MCF 10A (cell line): ENCODE measurements around the gene GSAP. TPM values are rescaled to one million over a fixed set of nuclear protein-coding genes. Genes with fewer than 3 reads are reported as not detected.

Experiments
- BruUV-seq: library from RNA; stranded (reverse); fragments of 400-500 nt; replicated peaks from 2 replicates; lab custom pipeline; 2021; lab: Mats Ljungman, UMichigan
- CTCF ChIA-PET: fragments of 300-600 bp; sonication (Branson Sonifier 250); formaldehyde crosslinking; extraction: SDS; loops from one replicate; lab custom pipeline; 2021; ENCODE audit warnings: antibody characterized with exemption, inconsistent platforms; lab: Yijun Ruan, JAX
- POLR2A ChIA-PET: fragments of 300-600, 350-650 bp; sonication (Branson Sonifier 250); formaldehyde crosslinking; extraction: SDS; loops from one replicate; lab custom pipeline; 2020; ENCODE audit warnings: antibody characterized with exemption, inconsistent platforms; lab: Yijun Ruan, JAX
- DNase-seq: peaks from one replicate; pipeline ENCODE4 v3.0.0-alpha.2; 2018; ENCODE audit not compliant: unreplicated experiment
- H3K27ac Mint-ChIP-seq: one replicate; pipeline ENCODE4 v1.8.0; 2022; ENCODE audit warnings: mild to moderate bottlenecking, low read depth, mixed read lengths; ENCODE audit not compliant: unreplicated experiment
- H3K27me3 Mint-ChIP-seq: one replicate; pipeline ENCODE4 v1.8.0; 2022; ENCODE audit warnings: mixed read lengths; ENCODE audit not compliant: insufficient read depth, unreplicated experiment
- H3K36me3 Mint-ChIP-seq: one replicate; pipeline ENCODE4 v1.8.0; 2022; ENCODE audit warnings: mild to moderate bottlenecking, moderate library complexity, mixed read lengths; ENCODE audit not compliant: insufficient read depth, unreplicated experiment
- H3K4me1 Mint-ChIP-seq: one replicate; pipeline ENCODE4 v1.8.0; 2022; ENCODE audit warnings: mixed read lengths; ENCODE audit not compliant: insufficient read depth, unreplicated experiment
- H3K4me3 Mint-ChIP-seq: one replicate; pipeline ENCODE4 v1.8.0; 2022; ENCODE audit warnings: mild to moderate bottlenecking, moderate library complexity, mixed read lengths; ENCODE audit not compliant: unreplicated experiment
- H3K9me3 Mint-ChIP-seq: one replicate; pipeline ENCODE4 v1.8.0; 2022; ENCODE audit warnings: mixed read lengths; ENCODE audit not compliant: unreplicated experiment
- intact Hi-C: fragments of 100-400 bp; cut with micrococcal nuclease; formaldehyde crosslinking; loops from 2 replicates; pipeline ENCODE4 v1.14.1; 2022
- total RNA-seq: library from RNA; stranded (reverse); gene quantifications from 2 replicates; pipeline ENCODE4 v1.2.3, GENCODE V29; 2022
- TF ChIP-seq, protein P1 (sequence below): fragments of 200-600 bp; IDR thresholded peaks from one replicate; pipeline ENCODE4 v1.8.0; 2022; ENCODE audit warnings: antibody characterized with exemption, mild to moderate bottlenecking; ENCODE audit not compliant: unreplicated experiment

GSAP gene
- total RNA-seq, 1 experiment from 2014 or later = 13.7 TPM

DNA sequence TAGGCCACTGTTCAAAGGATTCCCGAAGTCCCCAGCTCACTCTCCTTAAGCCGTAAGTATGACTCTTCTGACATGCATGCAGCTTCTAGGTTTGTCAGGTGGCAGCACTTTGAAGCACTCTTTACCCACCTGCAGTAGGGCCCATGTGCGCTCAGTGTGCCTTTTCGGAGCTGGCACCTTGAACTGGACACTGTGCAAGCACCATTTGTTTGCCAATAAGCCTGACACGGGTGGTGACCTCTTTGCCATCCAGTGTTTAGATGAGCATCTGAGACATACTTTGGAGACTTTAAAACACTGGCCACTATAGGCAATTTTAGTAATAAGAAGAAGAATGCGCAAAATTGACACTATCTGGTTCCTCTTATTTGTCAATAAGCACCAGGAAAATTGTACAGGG is 45.7 kb upstream of the GSAP start:
- intact Hi-C loops = no loop called here
- peaks cover 5% of the 10 kb centered on the region for H3K4me1 Mint-ChIP-seq
- CTCF ChIA-PET = interaction anchor here (0.6 to 0.7 kb wide), 2 partner anchors 10 to 20 kb away, joined by 3 to 4 read pairs; no protein-coding TSS in a partner anchor
- no peaks in the 10 kb centered on the region for H3K9me3 Mint-ChIP-seq
- H3K27me3 Mint-ChIP-seq = no peaks in the 10 kb centered on the region
- peaks cover 2% of the 10 kb centered on the region for H3K36me3 Mint-ChIP-seq
- TF ChIP-seq, protein P1, sequence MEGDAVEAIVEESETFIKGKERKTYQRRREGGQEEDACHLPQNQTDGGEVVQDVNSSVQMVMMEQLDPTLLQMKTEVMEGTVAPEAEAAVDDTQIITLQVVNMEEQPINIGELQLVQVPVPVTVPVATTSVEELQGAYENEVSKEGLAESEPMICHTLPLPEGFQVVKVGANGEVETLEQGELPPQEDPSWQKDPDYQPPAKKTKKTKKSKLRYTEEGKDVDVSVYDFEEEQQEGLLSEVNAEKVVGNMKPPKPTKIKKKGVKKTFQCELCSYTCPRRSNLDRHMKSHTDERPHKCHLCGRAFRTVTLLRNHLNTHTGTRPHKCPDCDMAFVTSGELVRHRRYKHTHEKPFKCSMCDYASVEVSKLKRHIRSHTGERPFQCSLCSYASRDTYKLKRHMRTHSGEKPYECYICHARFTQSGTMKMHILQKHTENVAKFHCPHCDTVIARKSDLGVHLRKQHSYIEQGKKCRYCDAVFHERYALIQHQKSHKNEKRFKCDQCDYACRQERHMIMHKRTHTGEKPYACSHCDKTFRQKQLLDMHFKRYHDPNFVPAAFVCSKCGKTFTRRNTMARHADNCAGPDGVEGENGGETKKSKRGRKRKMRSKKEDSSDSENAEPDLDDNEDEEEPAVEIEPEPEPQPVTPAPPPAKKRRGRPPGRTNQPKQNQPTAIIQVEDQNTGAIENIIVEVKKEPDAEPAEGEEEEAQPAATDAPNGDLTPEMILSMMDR = no peak
- no TSS peak for BruUV-seq
- H3K4me3 Mint-ChIP-seq = no peak overlapping the region
- POLR2A ChIA-PET = interaction anchor here (1.5 kb wide), 1 partner anchor 11 kb away, joined by 4 read pairs; no protein-coding TSS in a partner anchor
- H3K27ac Mint-ChIP-seq = no peak overlapping the region
- DNase-seq = no peak

- no peaks in the 10 kb centered on the region for H3K27me3 Mint-ChIP-seq
- no peaks in the 10 kb centered on the region for H3K9me3 Mint-ChIP-seq
- TF ChIP-seq, protein P1 = no peak
- POLR2A ChIA-PET = no interaction called here
- BruUV-seq = no TSS peak
- no peak for DNase-seq
- peaks cover 5% of the 10 kb centered on the region for H3K4me1 Mint-ChIP-seq
- CTCF ChIA-PET = interaction anchor here (0.6 kb wide), 1 partner anchor 20 kb away, joined by 3 read pairs; no protein-coding TSS in a partner anchor
- no peak overlapping the region for H3K4me3 Mint-ChIP-seq
- H3K27ac Mint-ChIP-seq = no peak overlapping the region
- no peaks in the 10 kb centered on the region for H3K36me3 Mint-ChIP-seq
- intact Hi-C loops = no loop called here
Observed at GRCh38 chr7:77461246-77461645, 45.1 kb upstream of the GSAP start.

DNA sequence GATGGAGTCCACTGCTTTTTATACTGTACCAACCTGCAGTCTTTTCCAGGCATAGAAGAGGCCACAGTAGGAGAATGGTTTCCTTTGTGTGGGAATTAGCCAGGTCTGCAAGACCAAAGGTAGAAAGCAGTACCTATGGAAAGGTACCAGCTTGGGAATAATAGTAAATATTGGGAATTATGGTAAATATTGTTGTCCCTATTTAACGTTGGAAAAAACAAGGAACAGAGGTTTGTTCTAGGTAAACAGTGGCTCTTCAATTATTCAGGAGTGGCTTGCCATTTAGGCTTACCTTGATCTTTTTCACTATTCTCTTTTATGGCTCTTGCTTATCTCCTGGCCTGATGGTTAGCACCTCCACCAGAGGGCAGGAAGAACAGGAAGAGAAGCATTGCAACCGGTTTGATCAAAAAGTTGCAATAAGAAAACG is 43.9 kb upstream of the GSAP start:
- no peaks in the 10 kb centered on the region for H3K27me3 Mint-ChIP-seq
- peaks cover 5% of the 10 kb centered on the region for H3K4me1 Mint-ChIP-seq
- no peaks in the 10 kb centered on the region for H3K9me3 Mint-ChIP-seq
- no peak overlapping the region for H3K4me3 Mint-ChIP-seq
- no peak for DNase-seq
- ChIA-PET POLR2A (interaction anchor here (0.7 kb wide), 1 partner anchor 77 kb away, joined by 4 read pairs; the partner anchor contains the start of gene PTPN12), CTCF (interaction anchor here (0.7 kb wide), 1 partner anchor 295 kb away, joined by 3 read pairs; no protein-coding TSS in a partner anchor)
- BruUV-seq = no TSS peak
- TF ChIP-seq, protein P1 = no peak
- no peaks in the 10 kb centered on the region for H3K36me3 Mint-ChIP-seq
- H3K27ac Mint-ChIP-seq = no peak overlapping the region
- intact Hi-C loops = no loop called here

GRCh38 chr7:77459311-77459726 is 43.2 kb upstream of the GSAP start:
- H3K27ac Mint-ChIP-seq = no peak overlapping the region
- no peak for DNase-seq
- H3K9me3 Mint-ChIP-seq = no peaks in the 10 kb centered on the region
- no peak overlapping the region for H3K4me3 Mint-ChIP-seq
- H3K4me1 Mint-ChIP-seq = peaks cover 5% of the 10 kb centered on the region
- no peaks in the 10 kb centered on the region for H3K36me3 Mint-ChIP-seq
- H3K27me3 Mint-ChIP-seq = no peaks in the 10 kb centered on the region
- ChIA-PET CTCF (interaction anchor here (0.7 kb wide), 1 partner anchor 296 kb away, joined by 3 read pairs; no protein-coding TSS in a partner anchor), POLR2A (interaction anchor here (0.7 kb wide), 1 partner anchor 78 kb away, joined by 4 read pairs; the partner anchor contains the start of gene PTPN12)
- intact Hi-C loops = no loop called here
- no TSS peak for BruUV-seq
- TF ChIP-seq, protein P1 = no peak
